Activated CD4-positive, CD25-positive, alpha-beta regulatory T cell treated with anti-CD3 and anti-CD28 coated beads, Interleukin-2, amount 50 U/mL, for 24 hours (primary cell): ENCODE results near the gene NDUFB8.
A peak's percentile ranks its signal among the peaks of the same experiment; 100 is the strongest.

Source experiments
- ATAC-seq, 2 donors: fragments of 150-1000 bp; cut with Tn5 transposase; one replicate each; pipeline ENCODE4 v1.10.0; 2021; ENCODE audit warnings: mild to moderate bottlenecking in 1 of 2, moderate library complexity in 1 of 2

NDUFB8 gene

DNA sequence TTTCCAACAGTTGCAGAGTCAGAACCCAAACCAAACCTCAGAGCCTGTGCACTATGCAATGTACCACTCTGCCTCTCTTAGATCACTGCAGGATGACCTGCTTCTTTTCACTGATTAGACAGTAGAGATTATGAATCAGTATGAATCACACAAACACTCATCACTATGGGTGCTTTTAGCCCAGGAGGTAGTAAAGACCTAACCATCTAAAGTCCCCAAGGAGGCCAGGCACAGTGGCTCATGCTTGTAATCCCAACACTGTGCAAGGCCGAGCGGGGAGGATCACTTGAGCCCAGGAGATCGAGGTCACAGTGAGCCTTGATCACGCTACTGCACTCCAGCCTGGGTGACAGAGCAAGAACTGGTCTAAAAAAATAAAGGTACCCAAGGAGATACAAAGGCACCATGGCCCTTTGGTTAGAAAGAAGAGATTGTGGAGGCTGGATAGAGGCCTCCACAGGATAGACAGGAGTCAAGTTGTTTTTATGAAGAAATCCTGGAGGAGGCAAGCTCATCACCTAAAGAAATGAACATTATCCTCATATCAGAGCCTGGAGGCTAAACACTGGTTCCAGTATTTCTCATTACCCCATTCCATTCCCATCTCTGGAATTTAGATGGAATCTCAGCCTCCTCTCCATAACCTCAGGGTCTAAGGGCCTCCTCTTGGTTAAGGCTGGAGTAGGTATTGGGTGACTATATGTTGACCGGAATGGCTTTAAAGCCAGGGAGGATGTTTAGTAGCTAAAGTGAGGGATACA lies 22.9 kb downstream of the NDUFB8 start:
- ATAC-seq: peak; percentile 73 to 75

DNA sequence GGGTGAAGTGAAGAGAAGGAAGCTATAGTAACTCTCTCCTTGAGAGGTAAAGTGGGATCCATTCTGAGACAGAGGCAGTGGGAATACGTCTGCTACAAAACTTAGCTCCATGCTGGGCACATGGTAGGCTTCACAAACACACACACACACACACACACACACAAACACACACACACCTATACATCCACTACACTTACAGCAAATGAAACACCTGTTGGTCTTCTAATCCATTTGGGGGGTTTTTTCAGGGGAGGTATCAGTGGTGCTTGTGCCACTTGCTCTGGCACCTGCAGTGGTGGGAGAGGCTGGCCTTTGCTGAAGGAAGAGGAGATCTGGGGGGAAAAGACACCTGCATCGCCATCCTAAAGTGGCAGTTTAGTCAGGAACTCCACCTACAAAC lies 24.5 kb downstream of the NDUFB8 start:
- no peak for ATAC-seq

DNA sequence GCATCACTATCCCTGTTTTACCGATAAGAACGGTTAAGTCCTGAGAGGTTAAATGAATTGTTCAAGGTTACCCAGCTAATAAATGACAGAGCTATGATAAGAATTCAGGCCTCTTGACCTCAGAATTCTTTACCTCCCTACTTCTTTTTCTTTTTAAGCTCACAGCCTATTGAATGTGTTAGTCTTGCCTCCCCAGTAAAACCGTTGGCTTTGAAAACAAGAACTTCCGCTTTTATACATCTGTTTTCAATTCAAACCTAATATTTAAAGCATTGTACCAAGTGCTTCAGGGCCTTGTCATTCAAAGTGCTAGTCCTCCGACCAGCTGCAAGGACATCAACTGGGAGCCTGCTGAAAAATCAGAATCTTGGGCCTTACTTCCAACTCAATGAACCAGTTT lies 25.6 kb downstream of the NDUFB8 start:
- no peak for ATAC-seq

DNA sequence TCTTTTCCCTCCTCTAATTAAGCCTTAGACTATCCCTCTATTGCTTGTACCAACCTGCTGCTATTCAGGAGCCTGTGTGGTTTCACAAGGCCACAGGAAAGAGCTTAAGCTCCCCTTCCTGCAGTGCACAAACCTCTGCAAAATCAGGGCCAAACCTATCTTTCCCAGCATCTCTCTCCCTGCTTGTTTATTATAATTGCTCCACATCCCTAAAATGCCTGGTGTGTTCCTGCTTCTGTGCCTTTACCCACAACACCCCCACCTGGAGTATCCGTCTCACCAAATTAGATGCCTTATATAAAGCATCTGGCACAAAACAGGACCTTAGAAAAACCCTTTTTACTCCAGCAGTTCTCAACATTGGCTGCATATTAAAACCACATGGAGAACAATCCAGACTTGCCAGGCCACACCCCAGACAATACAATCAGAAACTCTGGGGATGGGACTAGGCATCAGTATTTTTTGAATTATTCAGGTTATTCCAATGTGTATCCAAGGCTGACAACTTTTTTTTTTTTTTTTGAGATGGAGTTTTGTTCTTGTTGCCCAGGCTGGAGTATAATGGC lies 26.7 kb downstream of the NDUFB8 start:
- no peak for ATAC-seq

DNA sequence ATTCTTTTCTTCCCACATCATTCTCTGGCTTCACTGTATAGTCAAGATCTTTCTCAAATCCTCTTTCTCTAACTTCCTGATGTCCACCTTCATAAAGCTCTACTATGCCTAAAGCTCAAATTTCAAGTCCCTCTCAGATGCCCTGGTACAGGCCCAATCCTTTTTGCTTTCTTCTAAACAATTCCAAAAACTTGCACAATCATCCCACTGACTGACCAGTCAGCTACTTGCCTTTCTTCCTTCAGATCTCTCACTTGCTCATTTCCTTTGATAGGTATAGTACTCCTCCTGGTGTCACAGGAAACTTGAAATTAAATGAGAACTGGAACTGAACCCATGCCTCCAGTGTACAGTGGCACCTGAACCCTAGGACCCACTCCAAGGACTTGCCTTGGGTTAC lies 28.2 kb downstream of the NDUFB8 start:
- no peak for ATAC-seq

DNA sequence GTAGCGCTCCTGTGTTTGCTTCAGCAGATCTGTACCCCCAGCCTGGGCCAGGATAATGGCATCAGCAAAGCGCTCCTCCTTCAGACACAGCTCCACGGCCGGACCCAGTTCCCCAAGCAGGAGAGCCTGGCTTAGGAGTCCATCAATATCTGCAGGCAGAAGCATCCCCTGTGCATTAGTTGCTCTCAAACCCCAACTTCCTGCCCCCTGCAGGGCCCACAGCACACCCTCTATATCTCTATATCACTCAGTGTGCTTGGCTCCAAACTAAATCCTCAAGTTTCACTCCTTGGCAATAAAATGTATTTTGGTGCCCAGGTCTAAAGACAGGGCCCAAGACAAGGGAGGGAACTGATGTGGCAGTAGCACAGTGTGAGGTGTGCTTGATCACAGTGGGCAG lies 31.6 kb downstream of the NDUFB8 start:
- ATAC-seq: no peak

DNA sequence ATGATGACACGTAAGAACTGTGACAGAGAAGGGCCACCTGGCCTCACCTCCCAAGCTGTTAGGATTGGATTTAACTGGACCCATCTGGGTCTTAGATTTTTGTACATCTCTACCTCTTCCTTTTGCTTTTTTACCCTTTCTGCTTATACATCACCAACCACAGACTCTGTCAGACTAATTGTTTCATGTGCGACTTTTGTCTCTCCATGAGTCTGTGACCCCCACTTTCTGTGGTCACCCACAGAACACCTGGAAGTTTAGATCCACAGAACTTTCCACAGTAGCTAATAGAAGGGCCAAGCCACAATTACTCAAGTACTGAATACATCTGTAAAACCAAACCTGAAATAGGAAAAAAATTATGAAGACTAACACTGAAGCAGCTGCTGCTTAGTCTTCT lies 33.1 kb downstream of the NDUFB8 start:
- no peak for ATAC-seq

DNA sequence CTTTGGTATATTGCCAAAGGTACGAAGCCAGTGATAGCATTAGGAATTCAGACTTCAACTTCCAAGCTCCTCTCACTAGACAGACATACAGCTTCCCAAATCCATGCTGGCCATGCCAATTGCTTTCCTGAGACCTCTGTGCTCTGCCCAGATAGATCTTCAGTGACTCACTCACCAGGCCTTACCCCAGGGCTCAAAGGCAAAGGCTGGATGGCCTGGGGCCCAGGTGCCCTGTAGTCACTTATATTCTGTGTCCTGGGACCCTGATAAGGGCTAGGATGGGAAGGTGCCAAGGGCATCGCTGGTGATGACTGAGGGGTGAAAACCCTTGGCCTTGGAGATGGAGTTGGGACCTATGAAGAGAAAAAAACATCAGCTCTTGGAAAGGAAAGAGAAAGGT lies 39.1 kb downstream of the NDUFB8 start:
- ATAC-seq: no peak

DNA sequence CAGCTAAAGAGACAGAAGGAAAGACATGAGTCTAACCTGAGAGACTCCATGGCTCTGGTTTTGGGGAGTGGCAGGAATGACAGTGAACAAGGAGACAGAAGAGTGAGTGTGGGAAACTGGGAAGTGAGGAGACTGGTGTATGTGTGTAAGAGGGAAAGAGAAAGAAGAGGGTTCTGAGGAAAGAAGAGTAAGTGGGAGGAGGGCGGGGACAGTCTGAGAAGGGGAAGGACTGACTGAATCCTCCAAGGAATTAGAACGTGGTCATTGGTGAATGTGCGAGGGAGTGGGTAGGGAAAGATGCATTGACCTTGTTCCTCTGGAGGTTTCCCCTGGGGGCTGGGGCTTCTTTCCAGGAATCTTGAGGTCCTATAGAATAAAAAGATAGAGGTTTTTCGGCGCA lies 40.3 kb downstream of the NDUFB8 start:
- ATAC-seq: no peak

DNA sequence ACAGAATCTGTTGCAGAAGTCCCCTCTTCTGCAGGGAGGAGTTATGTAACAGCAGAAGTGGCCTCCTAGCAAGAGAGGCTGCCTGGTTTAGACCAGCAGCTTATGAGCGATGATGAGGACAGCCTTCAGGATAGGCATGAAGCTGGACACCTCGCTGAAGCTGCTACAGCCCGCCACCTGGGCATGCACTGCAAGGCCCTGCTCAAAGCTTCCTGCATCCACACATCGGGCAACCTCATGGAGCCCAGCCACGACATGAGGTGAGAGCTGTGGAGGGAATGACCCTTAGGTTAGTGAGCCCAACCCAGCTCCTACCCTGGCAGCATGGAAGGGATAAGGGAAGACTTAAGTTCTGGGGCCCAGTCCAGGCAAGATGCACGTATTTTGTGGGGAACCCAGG lies 42.1 kb downstream of the NDUFB8 start:
- ATAC-seq: no peak

DNA sequence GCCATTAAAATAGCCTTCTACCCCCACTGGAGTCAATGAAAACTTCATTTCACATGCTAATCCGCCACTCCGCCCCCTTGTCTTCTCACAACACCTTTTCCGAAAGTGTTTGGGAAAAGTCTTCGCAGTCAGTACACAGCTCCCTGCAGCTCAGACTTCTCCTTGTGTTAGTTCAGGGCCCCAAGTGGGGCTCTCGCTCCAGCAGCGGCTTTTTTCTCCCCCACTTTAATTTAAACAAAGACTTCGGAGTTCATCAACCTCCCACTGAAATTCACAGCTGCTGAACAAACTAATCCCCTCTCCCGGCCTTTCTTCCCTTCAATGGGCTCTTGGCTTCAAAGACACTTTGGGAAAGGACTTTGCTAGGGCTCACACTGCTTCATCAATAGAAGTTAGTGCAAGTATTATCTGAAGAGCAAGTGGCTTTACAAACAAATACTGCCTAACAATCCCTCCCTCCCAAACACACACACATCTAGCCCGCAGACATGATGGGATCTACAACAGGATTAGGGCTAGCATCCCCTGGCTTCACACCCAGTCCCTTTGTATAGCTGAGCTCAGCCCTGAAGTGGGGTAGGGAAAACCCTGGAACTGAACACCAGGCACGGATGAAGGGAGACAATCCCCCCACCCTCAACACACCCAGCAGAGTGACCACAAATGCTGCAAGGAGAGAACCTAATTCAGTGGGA lies 43.7 kb downstream of the NDUFB8 start:
- ATAC-seq: no peak

DNA sequence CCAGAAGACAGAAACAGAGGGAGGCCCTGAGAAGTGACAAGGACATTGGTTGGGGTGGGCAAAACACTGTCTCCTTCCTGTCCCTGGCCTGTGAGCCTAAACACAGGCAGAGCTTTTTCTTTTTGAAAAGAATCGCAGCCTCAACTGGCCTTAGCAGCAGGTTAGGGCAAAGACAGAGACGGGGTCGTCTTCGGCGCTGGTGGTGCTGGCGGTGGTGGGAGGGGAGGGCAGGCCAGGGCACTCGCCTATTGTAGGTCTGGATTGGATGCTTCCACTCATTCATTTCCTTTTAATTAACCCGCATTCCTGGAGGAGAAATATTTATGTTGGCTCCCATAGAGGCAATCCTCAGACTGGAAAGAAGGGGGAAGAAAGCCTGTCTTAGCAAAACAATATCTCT lies 44.3 kb downstream of the NDUFB8 start:
- ATAC-seq: no peak

DNA sequence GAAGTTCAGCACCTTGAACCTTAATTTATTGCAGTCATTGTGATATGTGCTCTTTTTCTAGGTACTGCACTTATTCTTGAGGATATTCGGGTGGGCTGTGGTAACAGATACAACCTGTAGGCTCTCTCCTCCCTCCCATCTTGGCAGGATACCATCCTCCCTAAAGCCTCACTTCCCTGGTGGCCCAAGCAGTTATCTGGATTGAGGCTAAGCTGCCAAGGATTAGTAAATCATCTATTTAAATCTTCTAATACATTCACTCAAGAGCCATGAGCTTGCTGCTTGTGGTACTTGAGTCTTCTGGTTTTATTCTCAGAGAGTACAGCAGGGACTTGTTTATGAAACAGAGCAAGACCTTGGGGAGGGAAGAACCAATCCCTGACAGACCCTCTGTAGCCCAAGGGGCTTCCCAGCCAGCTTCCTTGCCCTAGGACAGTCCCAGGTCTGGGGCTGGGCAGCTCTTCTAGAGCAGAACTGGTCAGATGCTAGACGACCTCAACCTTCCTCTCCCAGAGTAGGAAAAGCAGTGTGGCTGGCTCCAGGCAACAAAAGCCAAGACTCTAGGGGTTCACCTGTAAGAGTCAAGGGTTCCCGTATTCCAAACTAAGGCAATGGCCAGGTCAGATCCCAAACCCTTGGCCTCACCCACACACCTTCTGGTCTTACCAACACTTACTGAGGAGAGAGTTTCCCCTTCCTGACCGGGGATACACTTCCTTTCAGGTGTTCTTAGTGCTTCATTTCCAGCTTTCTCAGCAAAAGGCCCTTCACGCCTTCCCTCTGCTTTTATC lies 45.6 kb downstream of the NDUFB8 start:
- no peak for ATAC-seq

DNA sequence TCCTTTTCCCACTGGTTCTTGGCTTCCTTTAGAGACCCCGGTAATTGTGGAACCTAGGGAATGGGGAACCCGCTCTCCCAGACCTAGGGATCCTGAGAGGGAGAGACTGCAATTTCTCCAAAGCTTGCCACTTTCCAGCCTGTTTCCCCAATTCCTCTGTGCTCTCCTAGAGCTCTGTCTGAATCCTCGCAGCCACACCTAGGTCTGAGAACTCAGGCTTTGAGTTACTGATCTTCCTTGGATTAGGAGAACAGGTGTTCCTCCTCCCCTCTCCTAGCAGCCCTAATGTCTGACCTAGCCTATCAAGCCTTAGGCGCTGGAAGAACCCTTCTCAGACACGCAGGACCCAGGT lies 46.9 kb downstream of the NDUFB8 start:
- no peak for ATAC-seq

DNA sequence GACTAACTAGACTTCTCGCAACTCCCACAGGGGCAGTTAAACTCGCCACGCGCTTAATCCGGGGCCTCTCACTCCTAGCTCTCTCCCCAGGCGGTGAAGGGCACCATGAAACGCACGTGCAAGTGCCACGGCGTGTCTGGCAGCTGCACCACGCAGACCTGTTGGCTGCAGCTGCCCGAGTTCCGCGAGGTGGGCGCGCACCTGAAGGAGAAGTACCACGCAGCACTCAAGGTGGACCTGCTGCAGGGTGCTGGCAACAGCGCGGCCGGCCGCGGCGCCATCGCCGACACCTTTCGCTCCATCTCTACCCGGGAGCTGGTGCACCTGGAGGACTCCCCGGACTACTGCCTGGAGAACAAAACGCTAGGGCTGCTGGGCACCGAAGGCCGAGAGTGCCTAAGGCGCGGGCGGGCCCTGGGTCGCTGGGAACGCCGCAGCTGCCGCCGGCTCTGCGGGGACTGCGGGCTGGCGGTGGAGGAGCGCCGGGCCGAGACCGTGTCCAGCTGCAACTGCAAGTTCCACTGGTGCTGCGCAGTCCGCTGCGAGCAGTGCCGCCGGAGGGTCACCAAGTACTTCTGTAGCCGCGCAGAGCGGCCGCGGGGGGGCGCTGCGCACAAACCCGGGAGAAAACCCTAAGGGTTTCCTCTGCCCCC lies 47.4 kb downstream of the NDUFB8 start:
- ATAC-seq: peak; percentile 55 to 63

DNA sequence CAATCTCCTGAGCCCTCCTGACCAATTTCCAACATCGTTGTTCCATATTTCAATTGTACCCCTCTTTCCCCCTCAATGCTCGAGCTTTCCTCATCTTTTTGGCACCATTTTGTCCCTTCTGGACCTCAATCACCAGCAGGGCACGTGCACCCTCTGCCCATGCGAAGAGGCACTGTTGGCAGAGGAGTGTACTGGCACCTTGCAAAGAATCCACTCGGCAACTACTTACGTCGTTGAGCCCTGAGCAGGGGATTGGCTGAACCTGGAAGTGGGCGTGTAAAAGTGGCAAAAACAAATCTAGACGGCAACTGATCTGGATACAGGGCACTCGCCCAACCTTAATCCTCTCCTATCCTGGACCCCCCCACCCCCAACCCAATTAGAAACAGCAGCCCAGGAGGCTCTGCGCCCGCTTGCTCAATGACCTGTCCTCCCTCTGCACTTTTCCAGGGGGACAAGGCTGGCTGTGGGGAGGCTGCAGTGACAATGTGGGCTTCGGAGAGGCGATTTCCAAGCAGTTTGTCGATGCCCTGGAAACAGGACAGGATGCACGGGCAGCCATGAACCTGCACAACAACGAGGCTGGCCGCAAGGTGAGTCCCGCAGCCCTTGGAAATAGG lies 48.1 kb downstream of the NDUFB8 start:
- peak; percentile 97 to 99 for ATAC-seq

DNA sequence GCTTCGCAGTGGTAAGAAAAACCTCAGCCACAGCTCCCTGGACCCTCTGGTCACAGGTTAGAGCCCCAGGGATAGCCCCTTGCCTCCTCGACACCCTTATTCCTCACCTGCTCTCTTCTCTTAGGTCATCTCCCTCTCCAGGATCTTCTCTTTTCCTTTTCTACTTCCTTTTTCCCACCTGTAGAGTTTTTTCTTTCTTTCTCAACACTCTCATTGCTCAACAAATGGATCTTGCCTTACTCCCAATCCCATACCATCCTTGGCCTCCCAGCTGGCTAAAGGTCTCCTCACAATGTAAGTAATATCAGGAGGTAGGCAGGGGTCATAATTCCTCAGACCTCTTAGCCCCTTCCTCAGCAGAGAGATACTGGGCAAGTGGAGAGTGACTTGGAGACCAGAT lies 49.7 kb downstream of the NDUFB8 start:
- no peak for ATAC-seq

DNA sequence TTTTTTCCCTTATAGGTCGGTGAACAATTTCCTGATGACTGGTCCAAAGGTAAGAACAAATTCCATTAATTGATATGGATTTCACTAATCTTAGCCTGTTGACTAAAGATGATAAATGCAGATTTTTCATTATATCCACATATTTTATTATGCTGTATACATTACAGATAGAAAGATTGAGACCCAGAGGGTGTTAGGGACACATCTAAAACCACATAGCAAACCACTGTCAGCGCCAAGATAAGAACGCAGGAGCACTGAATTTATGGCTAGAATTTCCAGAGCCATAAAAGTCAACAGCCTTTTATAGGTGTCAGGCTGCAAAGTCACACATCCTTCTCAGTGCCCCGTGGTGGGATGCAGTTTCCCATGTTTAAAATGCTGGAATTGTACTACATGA lies 50.6 kb downstream of the NDUFB8 start:
- ATAC-seq: no peak

DNA sequence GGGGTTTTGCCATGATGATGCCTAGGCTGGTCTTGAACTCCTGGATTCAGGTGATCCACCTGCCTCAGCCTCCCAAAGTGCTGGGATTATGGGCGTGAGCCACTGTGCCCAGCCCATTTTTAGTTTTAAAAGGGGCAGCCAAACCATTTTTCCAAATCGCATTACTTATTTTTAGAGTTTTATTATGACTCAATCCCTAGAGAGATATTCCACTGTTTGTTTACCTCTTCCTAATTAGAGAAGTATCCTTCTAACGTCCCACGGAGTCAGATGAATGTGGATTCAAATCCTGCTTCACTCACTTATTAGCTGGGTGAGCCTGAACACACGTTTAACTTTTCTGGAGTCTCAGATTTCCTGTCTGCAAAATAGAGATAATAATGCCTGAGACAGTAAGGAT lies 51.7 kb downstream of the NDUFB8 start:
- no peak for ATAC-seq
